HL-60 (cell line): Measurements from ENCODE around the gene SRSF4.
A peak's percentile ranks its signal among the peaks of the same experiment; 100 is the strongest.

Experiments used
- DNase-seq, 2 experiments: peaks; one replicate each; pipeline ENCODE4 v3.0.0-alpha.2; 2010 to 2020; ENCODE audit warnings: low read depth in 1 of 2, low spot score in 1 of 2
- H3K27ac ChIP-seq: fragments of 250-450 bp; sonication (Bioruptor Pico); replicated peaks from 2 replicates; pipeline ENCODE4 v1.5.1; 2020; ENCODE audit warnings: mild to moderate bottlenecking, moderate library complexity
- H3K27me3 ChIP-seq: fragments of 250-450 bp; sonication (Bioruptor Pico); 2 replicates; pipeline ENCODE4 v1.5.1; 2021; ENCODE audit warnings: mild to moderate bottlenecking, moderate library complexity; ENCODE audit not compliant: insufficient read depth, poor library complexity, severe bottlenecking
- H3K4me3 ChIP-seq: replicated peaks from 2 replicates; pipeline ENCODE4 v1.5.1; 2011; ENCODE audit warnings: mild to moderate bottlenecking, control low read depth, low read length; ENCODE audit not compliant: insufficient read depth
- GABPA ChIP-seq: IDR thresholded peaks from 2 replicates; pipeline ENCODE4 v1.6.1; 2012; ENCODE audit warnings: low read depth
- POLR2AphosphoS5 ChIP-seq: IDR thresholded peaks from 2 replicates; pipeline ENCODE4 v1.6.1; 2012; ENCODE audit warnings: low read depth
- REST ChIP-seq: IDR thresholded peaks from 2 replicates; pipeline ENCODE4 v1.6.1; 2012; ENCODE audit warnings: low read depth; ENCODE audit not compliant: insufficient replicate concordance
- SPI1 ChIP-seq: IDR thresholded peaks from 2 replicates; pipeline ENCODE4 v1.6.1; 2012; ENCODE audit warnings: low read depth, mild to moderate bottlenecking, borderline replicate concordance
- TF ChIP-seq, protein P1 (sequence below): IDR thresholded peaks from one replicate; pipeline ENCODE4 v1.5.1; 2011; ENCODE audit warnings: low read length, control low read depth, inconsistent platforms; ENCODE audit not compliant: insufficient read depth

Gene SRSF4

DNA sequence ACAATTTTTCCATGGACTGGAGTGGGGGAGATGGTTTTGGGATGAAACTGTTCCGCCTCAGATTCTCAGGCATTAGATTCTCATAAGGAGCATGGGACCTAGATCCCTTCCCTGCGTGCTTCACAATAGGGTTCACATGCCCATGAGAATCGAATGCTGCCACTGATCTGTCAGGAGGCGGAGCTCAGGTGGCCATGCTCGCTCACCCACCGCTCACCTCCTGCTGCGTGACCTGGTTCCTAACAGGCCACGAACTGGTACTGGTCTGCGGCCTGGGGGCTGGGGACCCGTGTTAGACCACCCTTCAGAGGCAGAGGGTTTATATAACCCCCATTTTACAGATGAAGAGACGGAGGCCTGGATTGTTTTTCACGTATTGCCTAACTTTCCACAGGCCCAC is 16.3 kb upstream of the SRSF4 start:
- Histone ChIP-seq H3K27me3 (no peaks in the 10 kb centered on the region), H3K4me3 (no peak overlapping the region), H3K27ac (no peak overlapping the region)
- DNase-seq: no peak
- TF ChIP-seq SPI1 (no peak), GABPA (no peak), REST (no peak), POLR2AphosphoS5 (no peak)
- TF ChIP-seq, protein P1, sequence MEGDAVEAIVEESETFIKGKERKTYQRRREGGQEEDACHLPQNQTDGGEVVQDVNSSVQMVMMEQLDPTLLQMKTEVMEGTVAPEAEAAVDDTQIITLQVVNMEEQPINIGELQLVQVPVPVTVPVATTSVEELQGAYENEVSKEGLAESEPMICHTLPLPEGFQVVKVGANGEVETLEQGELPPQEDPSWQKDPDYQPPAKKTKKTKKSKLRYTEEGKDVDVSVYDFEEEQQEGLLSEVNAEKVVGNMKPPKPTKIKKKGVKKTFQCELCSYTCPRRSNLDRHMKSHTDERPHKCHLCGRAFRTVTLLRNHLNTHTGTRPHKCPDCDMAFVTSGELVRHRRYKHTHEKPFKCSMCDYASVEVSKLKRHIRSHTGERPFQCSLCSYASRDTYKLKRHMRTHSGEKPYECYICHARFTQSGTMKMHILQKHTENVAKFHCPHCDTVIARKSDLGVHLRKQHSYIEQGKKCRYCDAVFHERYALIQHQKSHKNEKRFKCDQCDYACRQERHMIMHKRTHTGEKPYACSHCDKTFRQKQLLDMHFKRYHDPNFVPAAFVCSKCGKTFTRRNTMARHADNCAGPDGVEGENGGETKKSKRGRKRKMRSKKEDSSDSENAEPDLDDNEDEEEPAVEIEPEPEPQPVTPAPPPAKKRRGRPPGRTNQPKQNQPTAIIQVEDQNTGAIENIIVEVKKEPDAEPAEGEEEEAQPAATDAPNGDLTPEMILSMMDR: no peak

DNA sequence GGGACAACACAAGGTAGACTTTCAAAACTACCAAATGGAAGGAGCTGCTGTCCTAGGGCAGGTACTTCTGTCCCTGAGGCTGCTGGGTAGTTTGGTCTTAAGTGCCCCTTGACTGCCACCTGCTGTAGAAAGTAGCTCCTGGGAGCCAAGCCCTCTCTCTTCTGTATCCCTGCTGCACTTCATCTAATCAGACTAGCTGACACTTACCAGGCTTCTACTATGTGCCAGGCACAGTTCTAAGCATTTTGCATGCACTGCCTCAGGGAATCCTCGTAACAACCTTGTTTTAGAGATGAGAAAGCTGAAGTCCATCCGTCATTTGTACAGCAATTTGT is 15.9 kb upstream of the SRSF4 start:
- no peak for TF ChIP-seq GABPA
- TF ChIP-seq, protein P1: peak; percentile 40
- Histone ChIP-seq H3K27me3 (no peaks in the 10 kb centered on the region), H3K27ac (no peak overlapping the region), H3K4me3 (no peak overlapping the region)
- peak in 1 of 2 experiments; percentile 59 for DNase-seq

GRCh38 chr1:29196863-29197589 is 15.3 kb upstream of the SRSF4 start:
- Histone ChIP-seq H3K27me3 (no peaks in the 10 kb centered on the region), H3K27ac (no peak overlapping the region), H3K4me3 (no peak overlapping the region)
- TF ChIP-seq REST (no peak), POLR2AphosphoS5 (no peak), SPI1 (no peak), GABPA (no peak)
- TF ChIP-seq, protein P1: no peak
- no peak for DNase-seq

DNA sequence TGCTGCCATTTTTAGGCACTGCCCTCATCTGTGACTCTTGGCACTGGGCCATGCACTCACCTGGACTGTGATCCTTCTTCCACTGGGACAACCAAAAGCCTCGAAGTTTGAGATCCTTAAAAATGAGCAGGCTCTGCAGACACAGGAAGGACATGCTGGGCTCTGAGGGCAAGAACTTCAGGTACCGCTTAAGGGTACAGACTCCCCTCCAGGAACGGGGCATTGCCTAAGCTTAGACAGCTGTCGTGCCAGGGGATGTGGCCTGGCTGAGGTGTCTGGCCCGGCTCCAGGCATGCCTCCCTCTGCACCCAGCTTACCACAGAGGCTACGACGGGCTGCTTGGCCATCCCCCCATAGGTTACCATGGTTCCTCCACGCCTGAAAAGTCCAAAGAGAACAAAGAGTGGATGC is 14.2 kb upstream of the SRSF4 start:
- Histone ChIP-seq H3K4me3 (no peak overlapping the region), H3K27me3 (no peaks in the 10 kb centered on the region), H3K27ac (no peak overlapping the region)
- peak in 1 of 2 experiments; percentile 69 for DNase-seq
- TF ChIP-seq, protein P1: no peak
- no peak for TF ChIP-seq GABPA
- no peak for TF ChIP-seq REST
- no peak for TF ChIP-seq SPI1
- peak; percentile 74; the same call in 1 of the 2 replicates for TF ChIP-seq POLR2AphosphoS5
